HG03045 (cell line): ENCODE measurements around the gene LRRC49.

ENCODE experiments used
- ATAC-seq: cut with Tn5 transposase; IDR thresholded peaks from one replicate; pipeline ENCODE4 v1.9.1; 2021; ENCODE audit warnings: mild to moderate bottlenecking, moderate library complexity; ENCODE audit not compliant: unreplicated experiment

LRRC49 gene

GRCh38 chr15:71084264-71084663 is 191.6 kb downstream of the LRRC49 start:
- ATAC-seq: no peak

- no peak for ATAC-seq
Measured at GRCh38 chr15:71085809-71086208, 193.2 kb downstream of the LRRC49 start.

GRCh38 chr15:71088155-71088554 is 195.5 kb downstream of the LRRC49 start:
- no peak for ATAC-seq

- ATAC-seq: no peak
Measured at GRCh38 chr15:71088683-71089082, 196.1 kb downstream of the LRRC49 start.

GRCh38 chr15:71089801-71090200 is 197.2 kb downstream of the LRRC49 start:
- ATAC-seq: no peak

- ATAC-seq: no peak
Measured at GRCh38 chr15:71091601-71092000, 199.0 kb downstream of the LRRC49 start.

GRCh38 chr15:71092056-71092600 is 199.5 kb downstream of the LRRC49 start:
- ATAC-seq: no peak

GRCh38 chr15:71093054-71094024 is 200.7 kb downstream of the LRRC49 start:
- no peak for ATAC-seq

- no peak for ATAC-seq
Measured at GRCh38 chr15:71094137-71094536, 201.5 kb downstream of the LRRC49 start.

GRCh38 chr15:71096676-71097075 is 204.1 kb downstream of the LRRC49 start:
- ATAC-seq: no peak

- ATAC-seq: no peak
Measured at GRCh38 chr15:71097890-71098289, 205.3 kb downstream of the LRRC49 start.

- ATAC-seq: no peak
Measured at GRCh38 chr15:71098920-71099319, 206.3 kb downstream of the LRRC49 start.
